OCI-LY3 (cell line): ENCODE data around the gene AKR1D1.

ENCODE experiments used
- CTCF ChIP-seq: fragments of 200-600, 300-600 bp; sonication (generic); IDR thresholded peaks from 2 replicates; pipeline ENCODE4 v1.5.1; 2014; ENCODE audit warnings: antibody characterized with exemption, low read length, low read depth
- EZH2phosphoT487 ChIP-seq: fragments of 200-600 bp; shearing (Covaris generic); IDR thresholded peaks from 2 replicates; pipeline ENCODE4 v1.6.1; 2018; ENCODE audit warnings: antibody characterized with exemption, mixed run types, low read depth

GRCh38 chr7:138161600-138162081 is 85.4 kb downstream of the AKR1D1 start:
- TF ChIP-seq CTCF (peak; percentile 78), EZH2phosphoT487 (no peak)
